GM23338 (cell line): Measurements from ENCODE around the gene SPDYE1. TPM values are rescaled to one million over a fixed set of nuclear protein-coding genes. Genes with fewer than 3 reads are reported as not detected.

Experiments
- ATAC-seq: fragments of 200-7000 bp; cut with Tn5 transposase; 3 replicates; pipeline ENCODE4 v1.9.1; 2020
- DNase-seq: peaks from one replicate; pipeline ENCODE4 v3.0.0-alpha.2; 2015; ENCODE audit warnings: low spot score
- H2AFZ ChIP-seq: fragments of 200-600 bp; sonication (generic); 2 replicates; pipeline ENCODE4 v1.8.0; 2016; ENCODE audit warnings: antibody characterized with exemption, mild to moderate bottlenecking, moderate library complexity
- H3F3A ChIP-seq: fragments of 200-600 bp; sonication (generic); replicated peaks from 2 replicates; pipeline ENCODE4 v1.8.0; 2017; ENCODE audit warnings: antibody characterized with exemption, mixed run types, low read depth
- H3K27ac ChIP-seq: fragments of 200-600 bp; sonication (generic); 2 replicates; pipeline ENCODE4 v1.6.1; 2016; ENCODE audit warnings: low read depth
- H3K27me3 ChIP-seq: fragments of 200-600 bp; sonication (generic); 2 replicates; pipeline ENCODE4 v1.8.0; 2016; ENCODE audit warnings: mild to moderate bottlenecking, mixed run types, moderate library complexity; ENCODE audit not compliant: insufficient read depth
- H3K36me3 ChIP-seq: fragments of 200-600 bp; sonication (generic); 2 replicates; pipeline ENCODE4 v1.8.0; 2016; ENCODE audit warnings: mild to moderate bottlenecking; ENCODE audit not compliant: insufficient read depth
- H3K4me1 ChIP-seq: fragments of 200-600 bp; sonication (generic); 2 replicates; pipeline ENCODE4 v1.8.0; 2016; ENCODE audit warnings: mild to moderate bottlenecking, moderate library complexity; ENCODE audit not compliant: insufficient read depth
- H3K4me2 ChIP-seq: fragments of 200-600 bp; sonication (generic); 2 replicates; pipeline ENCODE4 v1.7.1; 2017; ENCODE audit warnings: mixed run types
- H3K4me3 ChIP-seq: fragments of 200-600 bp; sonication (generic); 2 replicates; pipeline ENCODE4 v1.6.1; 2016; ENCODE audit warnings: mixed run types
- H3K79me2 ChIP-seq: fragments of 200-600 bp; sonication (generic); replicated peaks from 2 replicates; pipeline ENCODE4 v1.8.0; 2017; ENCODE audit warnings: mild to moderate bottlenecking; ENCODE audit not compliant: insufficient read depth
- H3K9me2 ChIP-seq: fragments of 200-600 bp; sonication (generic); 2 replicates; pipeline ENCODE4 v1.8.0; 2017; ENCODE audit not compliant: insufficient read depth
- H4K20me1 ChIP-seq: fragments of 200-600 bp; sonication (generic); replicated peaks from 2 replicates; pipeline ENCODE4 v1.8.0; 2017; ENCODE audit warnings: mild to moderate bottlenecking; ENCODE audit not compliant: insufficient read depth
- H3K27ac Mint-ChIP-seq: 2 replicates; pipeline ENCODE4 v1.8.0; 2020; ENCODE audit warnings: inconsistent platforms, mild to moderate bottlenecking, moderate library complexity, mixed read lengths
- H3K27me3 Mint-ChIP-seq: 3 replicates; pipeline ENCODE4 v1.8.0; 2022; ENCODE audit warnings: low read depth, mild to moderate bottlenecking, moderate library complexity, mixed read lengths, inconsistent platforms; ENCODE audit not compliant: insufficient read depth, poor library complexity
- H3K36me3 Mint-ChIP-seq: 3 replicates; pipeline ENCODE4 v1.8.0; 2021; ENCODE audit warnings: low read depth, mild to moderate bottlenecking, inconsistent platforms, moderate library complexity, mixed read lengths
- H3K4me1 Mint-ChIP-seq: 3 replicates; pipeline ENCODE4 v1.8.0; 2020; ENCODE audit warnings: mild to moderate bottlenecking, inconsistent platforms, mixed read lengths
- H3K4me3 Mint-ChIP-seq: 3 replicates; pipeline ENCODE4 v1.8.0; 2021; ENCODE audit warnings: moderate library complexity, mild to moderate bottlenecking, inconsistent platforms, mixed read lengths
- H3K9me3 Mint-ChIP-seq: 3 replicates; pipeline ENCODE4 v1.8.0; 2020; ENCODE audit warnings: moderate library complexity, mild to moderate bottlenecking, inconsistent platforms, mixed read lengths
- CREB1 ChIP-seq: fragments of 250-450 bp; sonication (Bioruptor Pico); IDR thresholded peaks from 2 replicates; pipeline ENCODE4 v1.5.0; 2020; ENCODE audit warnings: low read depth, mild to moderate bottlenecking, moderate library complexity
- CTCF ChIP-seq, 2 experiments: fragments of 200-600 bp in 1 of 2; sonication (generic) in 1 of 2; conservative IDR thresholded peaks; 2 replicates each; pipeline versions ENCODE4 v1.5.1 to v1.6.1; 2016 to 2017; ENCODE audit warnings: antibody characterized with exemption in 2 of 2, low read depth in 2 of 2, mild to moderate bottlenecking in 2 of 2, moderate library complexity in 1 of 2
- ETS1 ChIP-seq: IDR thresholded peaks from 2 replicates; pipeline ENCODE4 v1.6.1; 2016; ENCODE audit warnings: antibody characterized with exemption
- EZH2 ChIP-seq: fragments of 200-600 bp; sonication (generic); IDR thresholded peaks from one replicate; pipeline ENCODE4 v1.8.0; 2017; ENCODE audit warnings: antibody characterized with exemption, mild to moderate bottlenecking, low read depth; ENCODE audit not compliant: unreplicated experiment
- EZH2phosphoT487 ChIP-seq: fragments of 200-600 bp; sonication (generic); IDR thresholded peaks from one replicate; pipeline ENCODE4 v1.8.1; 2018; ENCODE audit warnings: antibody characterized with exemption; ENCODE audit not compliant: unreplicated experiment
- JUNB ChIP-seq: IDR thresholded peaks from one replicate; pipeline ENCODE4 v1.6.1; 2016; ENCODE audit warnings: antibody characterized with exemption; ENCODE audit not compliant: unreplicated experiment
- NANOG ChIP-seq: IDR thresholded peaks from 2 replicates; pipeline ENCODE4 v1.6.1; 2016; ENCODE audit warnings: antibody characterized with exemption, borderline replicate concordance
- POLR2AphosphoS5 ChIP-seq: IDR thresholded peaks from 2 replicates; pipeline ENCODE4 v1.6.1; 2016; ENCODE audit warnings: antibody characterized with exemption, low read depth
- REST ChIP-seq: IDR thresholded peaks from one replicate; pipeline ENCODE4 v1.6.1; 2018; ENCODE audit warnings: antibody characterized with exemption; ENCODE audit not compliant: unreplicated experiment
- STAT1 ChIP-seq: IDR thresholded peaks from one replicate; pipeline ENCODE4 v1.6.1; 2016; ENCODE audit warnings: antibody characterized with exemption; ENCODE audit not compliant: unreplicated experiment
- ZNF114 ChIP-seq: fragments of 250-450 bp; sonication (Bioruptor Pico); IDR thresholded peaks from 2 replicates; pipeline ENCODE4 v1.5.0; 2020; ENCODE audit warnings: mild to moderate bottlenecking, moderate library complexity
- ZNF331 ChIP-seq: fragments of 250-450 bp; sonication (Bioruptor Pico); IDR thresholded peaks from 2 replicates; pipeline ENCODE4 v1.5.0; 2020; ENCODE audit warnings: low read depth, mild to moderate bottlenecking, moderate library complexity
- ZNF462 ChIP-seq: fragments of 250-450 bp; sonication (Bioruptor Pico); IDR thresholded peaks from 2 replicates; pipeline ENCODE4 v1.5.0; 2020; ENCODE audit warnings: mild to moderate bottlenecking, moderate library complexity
- polyA plus RNA-seq: library from polyadenylated mRNA; unstranded; fragments of >200 nt; fragmentation: Nextera tagmentation; extraction: Ambion mirVana; gene quantifications from 2 replicates; pipeline ENCODE4 v1.2.1, GENCODE V29; 2016
- total RNA-seq: library from RNA; depleted of rRNA; stranded (reverse); fragments of >200 nt; shearing (Covaris generic); gene quantifications from 2 replicates; pipeline ENCODE4 v1.2.3, GENCODE V29; 2014

The SPDYE1 gene
- total and polyA plus RNA-seq, 2 experiments from 2014 or later = 1.6 TPM; not detected in 1

GRCh38 chr7:43960933-43961332 lies 36.8 kb upstream of the SPDYE1 start:
- Mint-ChIP-seq H3K4me1 (no peaks in the 10 kb centered on the region; the same call in 2 of the 3 replicates), H3K27me3 (peaks cover 8% of the 10 kb centered on the region), H3K4me3 (no peak overlapping the region), H3K36me3 (peaks cover 19% of the 10 kb centered on the region), H3K27ac (no peak overlapping the region), H3K9me3 (peaks cover 5% of the 10 kb centered on the region)
- no peaks in the 10 kb centered on the region for H3K27me3 ChIP-seq
- H4K20me1 ChIP-seq = no peaks in the 10 kb centered on the region
- no peak for TF ChIP-seq ZNF331 (CRISPR knock-in tag)
- no peak for TF ChIP-seq REST
- TF ChIP-seq ZNF462 (CRISPR knock-in tag) = no peak
- TF ChIP-seq NANOG = no peak
- no peak for TF ChIP-seq CREB1
- TF ChIP-seq ZNF114 = no peak
- TF ChIP-seq POLR2AphosphoS5 = no peak
- no peak for TF ChIP-seq EZH2
- TF ChIP-seq CTCF (conservative IDR thresholded peaks at IDR 0.05; ENCODE audit: low read depth in 2 of 2) = no peak
- TF ChIP-seq STAT1 = no peak
- no peak for TF ChIP-seq ETS1
- TF ChIP-seq EZH2phosphoT487 = no peak
- no peak for TF ChIP-seq JUNB
- no peak overlapping the region for H3K4me3 ChIP-seq
- no peaks in the 10 kb centered on the region for H3F3A ChIP-seq
- no peak for ATAC-seq
- DNase-seq = no peak
- no peaks in the 10 kb centered on the region for H3K79me2 ChIP-seq
- H3K9me2 ChIP-seq = peaks cover 8% of the 10 kb centered on the region; the same call in 1 of the 2 replicates
- no peaks in the 10 kb centered on the region for H3K36me3 ChIP-seq
- no peak overlapping the region for H3K4me2 ChIP-seq
- no peak overlapping the region for H3K27ac ChIP-seq
- H3K4me1 ChIP-seq = no peaks in the 10 kb centered on the region
- H2AFZ ChIP-seq = no peak overlapping the region
